Measurements from ENCODE around the gene RUNX2. TPM values are rescaled to one million over a fixed set of nuclear protein-coding genes. Genes with fewer than 3 reads are reported as not detected.
"Not testable (repeated sequence)": the region's sequence is repeated elsewhere in the genome, so short reads cannot be mapped to it uniquely, and the experiment has no call there.

Gene RUNX2
- total and polyA plus RNA-seq, 3 donors from 2014 or later: 2.9 to 6.0 (median 4.3) TPM

- TF ChIP-seq POLR2A (IDR thresholded peaks at IDR 0.05) (no peak), CTCF (IDR thresholded peaks at IDR 0.05) (no peak)
- no peak overlapping the region for H3K4me3 ChIP-seq
- no peaks in the 10 kb centered on the region for H3K4me1 ChIP-seq
- DNase-seq: no peak
- H3K27ac ChIP-seq: no peak overlapping the region
- H3K36me3 ChIP-seq (ENCODE audit: low read depth, missing control alignments): no peaks in the 10 kb centered on the region
- H3K9me3 ChIP-seq: no peaks in the 10 kb centered on the region
- 89 to 93% methylated on average over 7 of the region's 7 CpGs for WGBS, 2 donors
- no peaks in the 10 kb centered on the region for H3K27me3 ChIP-seq
- intact Hi-C loops (cut with DNase I; ENCODE audit: low total_unique reads): no loop called here
These were observed 134.3 kb downstream of the RUNX2 start for GRCh38 chr6:45462190-45463134.

- Histone ChIP-seq H3K4me3 (no peak overlapping the region), H3K4me1 (no peaks in the 10 kb centered on the region), H3K27ac (no peak overlapping the region), H3K36me3 (ENCODE audit: low read depth, missing control alignments) (no peaks in the 10 kb centered on the region), H3K9me3 (no peaks in the 10 kb centered on the region), H3K27me3 (no peaks in the 10 kb centered on the region)
- no peak for TF ChIP-seq POLR2A (IDR thresholded peaks at IDR 0.05)
- no peak for TF ChIP-seq CTCF (IDR thresholded peaks at IDR 0.05)
- intact Hi-C loops (cut with DNase I; ENCODE audit: low total_unique reads): no loop called here
- no peak for DNase-seq
These were observed 136.6 kb downstream of the RUNX2 start for GRCh38 chr6:45464685-45465084.

GRCh38 chr6:45466686-45467085, 138.6 kb downstream of the RUNX2 start:
- no peak for DNase-seq
- intact Hi-C loops (cut with DNase I; ENCODE audit: low total_unique reads): no loop called here

GRCh38 chr6:45467417-45467816, 139.3 kb downstream of the RUNX2 start:
- H3K36me3 ChIP-seq (ENCODE audit: low read depth, missing control alignments): not testable (repeated sequence)
- WGBS, 2 donors: 87 to 88% methylated on average over 6 of the region's 6 CpGs

More at GRCh38 chr6:45466686-45467085, 138.6 kb downstream of the RUNX2 start:
- Histone ChIP-seq H3K27me3 (no peaks in the 10 kb centered on the region), H3K4me1 (no peaks in the 10 kb centered on the region), H3K4me3 (no peak overlapping the region), H3K36me3 (ENCODE audit: low read depth, missing control alignments) (no peaks in the 10 kb centered on the region), H3K9me3 (no peaks in the 10 kb centered on the region), H3K27ac (no peak overlapping the region)
- TF ChIP-seq POLR2A (IDR thresholded peaks at IDR 0.05) (no peak), CTCF (IDR thresholded peaks at IDR 0.05) (no peak)
- 87 to 89% methylated on average over 4 of the region's 4 CpGs for WGBS, 2 donors

GRCh38 chr6:45467853-45468252, 139.7 kb downstream of the RUNX2 start:
- H3K36me3 ChIP-seq (ENCODE audit: low read depth, missing control alignments): no peaks in the 10 kb centered on the region
- no peak overlapping the region for H3K4me3 ChIP-seq
- H3K4me1 ChIP-seq: no peaks in the 10 kb centered on the region
- no peaks in the 10 kb centered on the region for H3K9me3 ChIP-seq
- TF ChIP-seq CTCF (IDR thresholded peaks at IDR 0.05) (no peak), POLR2A (IDR thresholded peaks at IDR 0.05) (no peak)
- intact Hi-C loops (cut with DNase I; ENCODE audit: low total_unique reads): no loop called here
- no peak for DNase-seq
- 85 to 95% methylated on average over 3 of the region's 3 CpGs for WGBS, 2 donors
- no peaks in the 10 kb centered on the region for H3K27me3 ChIP-seq
- H3K27ac ChIP-seq: no peak overlapping the region

More at GRCh38 chr6:45467417-45467816, 139.3 kb downstream of the RUNX2 start:
- H3K27ac ChIP-seq; H3K4me3 ChIP-seq; H3K9me3 ChIP-seq; DNase-seq; H3K4me1 ChIP-seq; intact Hi-C loops (cut with DNase I; ENCODE audit: low total_unique reads); H3K27me3 ChIP-seq: not testable (repeated sequence)

Measured in testis (tissue), 3 donors.